NCI-H1417 treated with DMSO at 0.1 percent for 48 hours (cell line): ENCODE data around the gene KDM4B.

Experiments used
- DNase-seq: peaks from one replicate; lab custom pipeline; 2025; lab: John Stamatoyannopoulos, UW

The KDM4B gene

DNA sequence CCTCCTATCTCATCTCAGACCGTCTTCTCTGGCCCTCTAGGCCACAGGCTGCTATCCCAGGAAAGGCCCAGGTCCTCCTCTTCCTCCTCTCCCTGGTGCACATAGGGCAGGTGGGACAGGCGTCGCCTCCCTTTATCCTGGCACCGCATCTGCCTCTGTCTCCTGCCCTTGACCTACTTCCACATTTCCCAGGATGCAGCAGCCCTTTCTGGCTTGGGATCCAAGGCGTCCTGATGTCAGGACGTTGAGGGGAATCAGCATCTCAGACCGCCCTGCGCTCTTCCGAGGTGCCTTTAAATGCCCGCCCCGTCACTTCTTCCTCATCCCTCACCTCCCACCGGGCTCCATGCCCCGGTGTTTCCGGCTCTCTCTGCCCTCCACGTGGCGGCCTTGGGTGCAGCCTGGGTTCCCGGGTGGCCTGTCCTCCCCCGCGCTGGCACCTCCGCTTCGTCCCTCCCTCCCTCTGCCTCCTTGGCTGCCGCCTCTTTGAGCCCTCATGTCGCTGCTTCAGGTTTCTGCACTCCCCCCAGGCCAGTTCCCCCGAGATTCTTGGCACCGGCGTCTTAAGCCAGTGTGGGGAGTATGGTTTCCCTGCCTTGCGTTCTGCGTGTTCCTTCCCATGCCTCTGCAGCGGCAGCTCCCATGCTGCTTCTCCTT is 66.3 kb downstream of the KDM4B start:
- no peak for DNase-seq

DNA sequence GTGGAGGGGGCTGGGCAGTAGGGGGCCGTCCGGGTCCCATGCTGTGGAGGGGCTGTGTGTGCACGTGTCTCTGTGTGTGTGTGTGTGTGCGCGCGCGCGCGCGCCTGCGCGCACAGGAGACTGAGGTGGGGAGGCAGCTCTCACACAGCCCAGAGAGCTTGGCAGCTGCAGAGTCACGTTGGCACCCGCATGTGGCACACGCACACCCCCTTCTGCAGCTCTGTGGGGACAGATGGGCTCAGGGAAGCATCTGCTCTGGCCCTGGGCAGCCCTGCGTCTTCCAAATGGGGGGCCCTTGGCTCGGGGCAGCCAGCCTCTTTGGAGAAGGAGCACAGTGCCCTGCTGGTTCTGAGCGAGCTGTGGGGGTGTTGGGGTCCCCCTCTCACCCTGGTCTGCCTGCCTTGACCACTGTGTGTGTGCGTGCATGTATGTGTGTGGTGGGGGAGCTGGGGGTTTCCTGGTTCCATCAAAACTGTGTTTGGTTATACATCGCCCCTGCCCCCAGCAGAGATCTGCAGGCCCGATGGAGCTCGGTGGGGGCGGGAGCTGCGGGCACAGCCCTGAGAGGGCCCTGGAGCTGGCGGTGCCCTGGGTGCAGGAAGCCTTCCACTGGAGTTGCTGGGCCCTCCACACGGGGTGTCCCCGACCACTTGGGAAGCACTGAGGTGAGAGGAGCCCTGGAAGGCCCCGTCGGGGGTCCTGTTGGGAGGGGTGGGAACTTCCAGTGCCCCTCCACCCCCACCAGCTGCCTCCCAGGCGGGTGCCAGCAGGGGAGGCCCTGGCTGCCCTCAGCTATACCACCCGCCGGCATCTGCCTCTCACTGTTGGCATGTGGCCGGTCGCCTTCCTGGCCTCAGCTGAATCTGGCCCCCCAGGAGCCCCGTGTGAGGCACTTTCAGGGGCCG is 67.1 kb downstream of the KDM4B start:
- no peak for DNase-seq

DNA sequence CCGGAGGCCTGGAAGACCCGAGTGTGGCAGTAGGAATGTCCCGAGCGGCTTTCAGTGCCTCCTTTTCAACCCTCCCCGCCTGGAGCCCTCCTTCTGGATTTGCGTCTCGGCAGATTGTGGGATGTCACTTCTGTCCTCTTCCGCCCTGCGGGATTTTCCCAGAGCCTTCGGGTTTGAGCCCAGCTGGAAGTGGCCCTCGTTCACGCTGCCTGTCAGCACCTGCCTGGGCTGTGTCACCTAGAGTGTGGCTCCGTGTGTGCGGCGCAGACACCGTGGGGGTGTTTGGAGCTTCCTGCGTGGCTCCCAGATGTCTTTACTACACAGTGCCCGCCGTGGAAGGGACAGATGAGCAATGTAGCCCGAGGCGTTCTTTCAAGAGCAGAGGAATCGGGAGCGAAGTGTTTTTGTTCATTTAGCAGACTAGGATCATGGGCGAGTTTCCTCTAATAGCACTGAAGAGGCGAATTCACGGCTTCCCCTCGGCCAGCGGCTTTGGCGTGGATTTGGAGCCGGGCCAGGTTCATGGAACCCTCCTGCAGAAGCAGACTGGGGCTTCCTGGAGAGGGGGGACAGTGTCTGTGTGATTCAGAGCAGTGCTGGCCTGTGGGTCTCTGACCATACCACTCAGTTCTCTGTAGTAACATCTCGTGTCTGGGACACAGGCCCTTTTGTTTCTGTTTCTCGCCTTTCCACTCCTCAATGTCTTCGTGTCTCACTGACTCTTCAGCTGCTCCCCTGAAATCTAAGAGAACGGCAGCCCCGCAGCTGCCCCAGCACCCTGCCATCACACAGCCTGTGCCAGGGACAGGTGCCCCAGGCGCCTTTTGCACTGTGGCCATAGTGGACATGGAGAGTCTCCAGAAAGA is 68.0 kb downstream of the KDM4B start:
- DNase-seq = no peak

DNA sequence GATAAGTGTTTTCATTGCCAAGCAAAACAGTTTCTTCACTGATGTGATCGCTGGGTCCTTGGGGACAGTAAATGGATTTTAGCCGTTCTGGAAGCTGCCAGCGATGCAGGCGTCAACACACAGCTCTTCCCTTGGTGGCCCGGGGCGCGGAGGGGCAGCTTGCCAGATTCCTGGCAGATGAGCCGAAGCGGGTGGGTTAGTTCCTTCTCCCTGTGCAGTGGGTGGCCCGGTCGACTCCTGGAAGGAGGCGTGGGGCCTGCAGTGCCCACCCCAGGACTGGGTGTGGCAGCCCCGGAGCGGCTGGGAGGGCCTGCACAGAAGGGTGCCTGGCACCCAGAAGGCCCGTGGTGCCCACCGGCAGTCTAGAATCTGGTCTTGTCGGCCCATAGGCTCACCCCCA is 69.0 kb downstream of the KDM4B start:
- no peak for DNase-seq

DNA sequence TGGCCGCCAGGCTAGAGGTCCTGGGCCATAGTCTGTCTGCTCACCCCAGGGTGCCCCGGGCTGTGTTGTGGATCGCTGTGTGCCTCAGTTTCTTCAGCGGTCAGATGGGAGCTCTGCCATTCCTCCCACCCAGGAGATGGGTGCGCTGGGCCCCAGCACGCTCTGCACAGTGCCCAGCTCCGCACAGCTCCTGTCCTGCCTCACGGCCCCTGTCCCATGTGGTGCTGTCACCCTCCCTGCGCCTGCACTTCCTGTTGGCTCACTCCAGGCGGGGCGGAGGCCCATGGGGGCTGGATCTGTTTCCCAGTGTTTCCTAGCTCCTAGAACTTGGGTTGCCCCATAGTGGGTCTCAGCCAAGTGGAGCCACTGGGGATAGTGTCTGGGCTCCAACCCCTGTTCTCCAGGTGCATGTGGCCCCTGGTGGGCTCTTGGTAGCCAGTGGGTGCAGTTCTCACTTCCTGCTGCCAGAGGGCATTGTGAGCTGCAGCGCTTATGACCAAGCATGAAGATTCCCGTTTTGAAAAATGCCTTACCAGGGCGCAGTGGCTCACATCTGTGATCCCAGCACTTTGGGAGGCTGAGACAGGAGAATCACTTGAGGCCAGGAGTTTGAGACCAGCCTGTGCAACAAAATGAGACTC is 69.8 kb downstream of the KDM4B start:
- no peak for DNase-seq

DNA sequence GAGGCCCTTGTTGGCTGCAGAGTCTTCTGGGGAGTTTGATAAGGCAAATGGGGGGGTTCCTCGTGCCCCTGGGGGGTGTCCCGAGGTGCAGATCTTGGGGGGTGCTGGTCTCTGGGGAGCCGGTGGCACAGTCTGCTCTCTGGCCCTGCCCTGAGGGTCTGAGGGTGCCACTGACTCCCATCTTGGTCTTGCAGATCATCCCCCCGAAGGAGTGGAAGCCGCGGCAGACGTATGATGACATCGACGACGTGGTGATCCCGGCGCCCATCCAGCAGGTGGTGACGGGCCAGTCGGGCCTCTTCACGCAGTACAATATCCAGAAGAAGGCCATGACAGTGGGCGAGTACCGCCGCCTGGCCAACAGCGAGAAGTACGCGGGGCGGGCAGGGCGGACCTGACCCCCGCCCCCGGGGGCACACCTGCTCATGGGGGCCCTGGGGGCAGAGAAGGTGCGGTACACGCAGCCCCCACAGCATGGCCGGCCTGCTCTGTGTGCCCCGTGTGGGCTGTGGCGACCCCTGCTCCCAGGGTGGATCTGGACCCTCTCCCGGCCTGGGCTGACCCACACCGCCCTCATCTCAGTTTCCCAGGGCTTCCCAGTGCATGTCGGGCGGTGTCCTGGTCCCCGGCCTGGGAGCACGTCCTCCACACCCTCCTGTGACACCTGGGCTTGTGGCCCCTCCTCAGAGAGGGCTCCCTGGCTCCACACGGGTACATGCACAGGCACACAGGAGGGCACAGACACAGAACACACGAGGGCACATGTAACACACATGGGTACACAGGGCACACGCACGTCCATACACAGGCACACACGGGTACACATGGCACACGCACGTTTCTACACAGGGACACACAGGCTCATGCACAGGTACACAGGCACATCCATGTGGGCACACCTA is 71.0 kb downstream of the KDM4B start:
- no peak for DNase-seq

DNA sequence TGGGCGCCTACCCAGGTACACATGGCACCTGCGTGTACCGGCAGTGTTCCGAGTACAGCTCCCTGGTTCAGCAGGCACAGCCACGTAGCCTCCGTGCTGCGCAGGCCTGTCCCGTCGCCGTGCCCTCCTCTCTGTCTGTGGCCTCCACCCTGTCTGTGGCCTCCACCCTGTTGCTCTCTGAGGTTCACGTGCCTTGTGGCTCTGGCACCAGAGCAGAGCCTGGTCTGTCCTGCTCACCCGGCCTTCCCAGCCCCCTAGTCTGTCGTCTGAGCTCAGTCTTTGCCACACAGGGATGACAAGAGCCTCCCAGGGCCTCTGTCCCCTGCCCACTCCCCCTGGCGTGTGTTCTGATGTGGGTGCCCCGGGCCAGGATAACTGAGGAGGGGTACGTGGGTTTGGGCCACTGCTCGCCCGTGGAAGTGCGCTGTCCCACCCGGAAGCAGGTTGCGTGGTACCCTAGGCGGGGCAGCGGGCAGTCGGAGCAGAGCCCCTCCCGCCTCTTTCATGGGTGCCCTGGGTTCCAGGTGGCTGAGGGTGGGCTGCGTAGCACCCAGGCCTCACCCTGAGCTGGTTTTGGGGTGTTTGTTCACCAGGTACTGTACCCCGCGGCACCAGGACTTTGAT is 71.7 kb downstream of the KDM4B start:
- DNase-seq = no peak

DNA sequence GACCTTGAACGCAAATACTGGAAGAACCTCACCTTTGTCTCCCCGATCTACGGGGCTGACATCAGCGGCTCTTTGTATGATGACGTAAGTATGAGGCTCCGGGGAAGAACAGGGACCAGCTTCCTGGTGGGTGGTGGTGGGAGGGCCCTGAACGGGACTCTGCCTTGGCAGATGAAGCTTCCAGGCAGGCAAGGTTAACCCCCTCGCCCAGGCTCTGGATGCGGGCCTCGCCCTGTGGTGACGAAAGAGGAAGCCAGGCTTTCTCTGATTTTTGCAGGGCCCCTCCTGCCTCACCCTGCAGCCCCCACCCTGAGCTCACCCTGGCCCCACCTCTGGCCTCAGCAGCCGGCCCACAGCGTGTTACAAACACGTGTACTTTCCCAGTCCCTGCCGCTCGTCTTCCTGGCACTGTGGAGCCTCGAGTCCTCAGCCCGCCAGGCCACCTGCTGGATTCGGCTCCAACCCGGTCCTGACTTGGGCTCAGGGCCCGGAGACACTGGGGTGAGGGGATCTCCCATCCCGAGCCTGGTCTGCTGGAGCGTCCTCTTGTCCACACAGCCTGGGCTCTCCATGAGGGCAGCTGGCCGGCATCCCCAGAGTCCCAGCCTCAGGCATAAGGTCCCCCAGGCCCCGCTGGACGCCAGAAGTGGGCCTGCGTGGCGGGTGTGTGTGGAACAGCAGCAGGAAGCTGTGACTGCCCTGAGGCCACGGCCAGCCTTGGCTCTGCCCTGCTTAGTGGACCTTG is 72.4 kb downstream of the KDM4B start:
- DNase-seq = no peak

DNA sequence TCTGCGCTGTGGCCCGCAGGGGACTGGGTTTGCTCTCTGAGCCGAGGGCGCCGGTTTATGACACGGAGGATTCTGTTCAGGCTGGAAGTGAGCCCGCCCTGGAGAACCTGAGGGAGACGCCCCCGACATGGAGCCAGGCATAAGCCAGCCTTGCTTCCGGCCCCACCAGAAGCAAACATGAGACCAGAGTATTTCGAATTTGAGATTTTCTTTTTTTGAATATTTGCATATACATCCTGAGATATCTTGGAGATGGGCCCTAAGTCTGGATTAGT is 72.9 kb downstream of the KDM4B start:
- no peak for DNase-seq

DNA sequence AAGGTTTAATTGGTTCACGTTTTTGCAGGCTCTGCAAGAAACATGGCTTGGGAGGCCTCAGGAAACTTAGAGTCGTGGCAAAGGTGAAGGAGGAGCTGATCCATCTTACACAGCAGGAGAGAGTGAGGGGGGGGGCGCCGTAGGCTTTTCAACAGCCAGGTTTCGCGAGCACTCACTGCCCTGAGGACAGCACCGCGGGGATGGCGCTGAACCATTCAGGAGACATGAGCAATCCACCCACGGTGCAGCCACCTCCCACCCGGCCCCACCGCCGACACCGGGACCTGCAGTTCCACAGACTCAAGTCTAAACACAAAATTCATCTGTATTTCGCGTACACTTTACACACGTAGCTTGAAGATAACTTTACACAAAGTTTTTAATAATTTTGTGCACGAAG is 73.6 kb downstream of the KDM4B start:
- DNase-seq = no peak

DNA sequence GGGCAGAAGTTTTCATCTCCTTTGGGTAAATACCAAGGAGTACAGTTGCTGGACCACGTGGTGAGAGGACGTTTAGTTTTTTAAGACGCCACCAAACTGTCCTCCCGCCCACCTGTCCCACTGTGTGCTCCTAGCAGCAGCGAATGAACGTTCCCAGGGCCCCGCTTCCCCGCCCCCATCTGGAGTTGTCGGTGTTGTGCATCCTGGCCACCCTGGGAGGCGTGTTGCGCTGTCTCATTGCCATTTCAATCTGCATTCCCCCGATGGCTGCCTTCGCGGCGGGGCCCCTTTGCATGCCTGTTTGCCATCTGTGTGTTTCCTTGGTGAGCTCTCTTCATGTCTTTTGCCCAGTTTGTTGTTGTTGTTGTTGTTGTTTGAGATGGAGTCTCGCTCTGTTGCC is 76.1 kb downstream of the KDM4B start:
- DNase-seq = no peak

DNA sequence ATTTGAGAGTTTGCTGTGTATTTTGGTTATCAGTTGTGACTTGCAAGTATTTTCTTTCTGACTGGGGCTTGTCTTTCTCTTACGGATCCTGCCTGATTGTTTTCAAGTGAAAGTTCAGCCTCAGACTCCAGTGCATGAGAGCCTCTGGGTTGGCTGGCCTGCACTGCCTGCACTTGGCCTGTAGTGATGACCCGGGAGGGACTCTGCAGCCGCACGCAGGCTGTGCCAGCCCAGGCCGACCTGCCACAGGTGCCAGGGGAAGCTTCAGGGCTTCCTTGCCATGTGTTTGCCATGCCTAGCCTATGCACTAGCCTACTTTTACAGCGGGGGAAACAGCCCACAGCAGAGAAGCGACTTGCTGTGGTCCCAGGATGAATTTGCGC is 77.0 kb downstream of the KDM4B start:
- no peak for DNase-seq

DNA sequence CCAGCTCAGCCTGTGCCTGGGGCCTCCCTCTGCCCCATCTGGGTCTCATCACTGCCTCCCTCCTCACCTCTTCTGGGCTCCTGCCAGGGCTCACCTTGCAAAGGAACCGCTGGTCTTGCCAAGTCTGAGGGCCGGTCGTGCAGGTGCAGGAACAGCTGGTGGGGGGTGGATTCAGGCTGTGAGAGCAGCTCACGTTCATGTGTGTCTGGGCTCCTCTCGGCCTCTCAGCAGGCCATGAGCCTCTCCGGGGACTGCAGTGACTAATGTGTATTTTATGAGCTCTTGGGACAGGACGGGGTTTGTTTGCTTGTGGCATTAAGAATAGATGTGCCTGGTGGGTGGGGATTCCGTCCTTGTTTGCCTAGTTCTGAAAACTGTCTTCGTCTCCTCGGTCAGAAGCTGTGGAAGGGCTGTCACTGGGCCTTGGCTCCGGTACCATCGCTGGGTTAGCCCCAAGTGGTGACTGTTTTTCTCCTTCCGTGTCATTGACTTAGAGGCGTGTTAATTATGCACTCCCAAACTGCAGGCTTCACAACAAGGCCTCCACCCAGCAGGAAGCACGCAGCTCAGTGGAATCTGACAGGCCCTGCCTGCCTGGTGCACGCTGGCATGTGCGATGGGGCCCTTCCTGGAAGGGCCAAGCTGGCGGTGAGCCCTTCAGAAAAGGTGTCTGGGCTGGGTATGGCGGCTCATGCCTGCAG is 77.6 kb downstream of the KDM4B start:
- DNase-seq = peak; percentile 97

DNA sequence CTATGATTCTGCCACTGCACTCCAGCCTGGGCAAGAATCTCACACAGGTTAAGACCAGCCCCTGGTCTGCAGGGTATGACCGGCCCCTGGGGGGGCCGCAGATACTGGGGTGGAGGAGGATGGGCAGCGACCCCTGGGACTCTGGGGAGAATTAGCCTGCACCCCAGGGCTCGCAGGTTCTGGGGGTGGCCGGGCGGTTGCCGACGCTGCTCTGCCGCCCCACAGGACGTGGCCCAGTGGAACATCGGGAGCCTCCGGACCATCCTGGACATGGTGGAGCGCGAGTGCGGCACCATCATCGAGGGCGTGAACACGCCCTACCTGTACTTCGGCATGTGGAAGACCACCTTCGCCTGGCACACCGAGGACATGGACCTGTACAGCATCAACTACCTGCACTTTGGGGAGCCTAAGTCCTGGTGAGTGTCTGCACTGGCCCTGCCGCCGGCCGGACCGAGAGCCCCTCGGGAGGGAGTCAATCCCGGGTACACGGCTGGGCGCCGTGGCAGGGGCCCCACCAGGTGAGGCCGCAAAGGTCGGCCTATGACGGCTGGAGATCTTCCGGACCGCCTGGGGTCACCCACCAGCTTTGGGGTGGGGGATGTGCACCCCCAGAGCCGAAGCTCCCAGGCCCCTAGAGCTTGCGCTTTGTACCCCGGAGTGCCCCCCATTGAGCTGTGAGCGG is 78.5 kb downstream of the KDM4B start:
- DNase-seq = no peak

DNA sequence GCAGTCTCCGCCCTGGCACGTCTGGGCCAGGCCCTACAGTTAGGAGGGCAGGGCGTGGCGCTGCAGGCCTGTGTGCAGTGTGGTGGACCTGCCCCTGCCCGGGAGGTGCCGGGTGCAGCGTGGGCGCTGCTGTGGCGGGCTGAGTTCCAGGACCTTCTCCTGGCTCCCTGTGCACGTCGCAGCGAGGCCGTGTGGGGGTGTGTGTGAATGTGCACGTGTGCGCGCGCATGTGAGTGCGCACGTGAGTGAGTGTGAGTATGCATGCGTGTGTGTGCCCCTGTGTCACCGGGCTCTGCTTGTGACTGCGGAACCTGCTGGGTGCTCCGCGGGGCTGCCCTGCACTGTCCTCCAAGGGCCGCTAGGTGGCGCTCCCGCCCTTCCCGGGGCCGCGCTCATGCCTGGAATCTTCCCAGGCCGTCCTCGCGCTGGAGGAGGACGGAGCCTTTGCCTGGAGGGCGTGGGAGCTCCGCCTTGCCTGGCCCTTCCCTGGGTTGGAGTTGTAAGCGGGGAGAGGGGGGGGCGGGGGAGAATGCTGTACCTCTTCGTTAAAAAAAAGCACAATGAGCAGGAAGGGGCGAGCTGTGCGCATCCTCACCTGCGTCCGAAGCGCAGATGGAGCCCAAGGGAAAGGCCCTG is 79.3 kb downstream of the KDM4B start:
- no peak for DNase-seq

DNA sequence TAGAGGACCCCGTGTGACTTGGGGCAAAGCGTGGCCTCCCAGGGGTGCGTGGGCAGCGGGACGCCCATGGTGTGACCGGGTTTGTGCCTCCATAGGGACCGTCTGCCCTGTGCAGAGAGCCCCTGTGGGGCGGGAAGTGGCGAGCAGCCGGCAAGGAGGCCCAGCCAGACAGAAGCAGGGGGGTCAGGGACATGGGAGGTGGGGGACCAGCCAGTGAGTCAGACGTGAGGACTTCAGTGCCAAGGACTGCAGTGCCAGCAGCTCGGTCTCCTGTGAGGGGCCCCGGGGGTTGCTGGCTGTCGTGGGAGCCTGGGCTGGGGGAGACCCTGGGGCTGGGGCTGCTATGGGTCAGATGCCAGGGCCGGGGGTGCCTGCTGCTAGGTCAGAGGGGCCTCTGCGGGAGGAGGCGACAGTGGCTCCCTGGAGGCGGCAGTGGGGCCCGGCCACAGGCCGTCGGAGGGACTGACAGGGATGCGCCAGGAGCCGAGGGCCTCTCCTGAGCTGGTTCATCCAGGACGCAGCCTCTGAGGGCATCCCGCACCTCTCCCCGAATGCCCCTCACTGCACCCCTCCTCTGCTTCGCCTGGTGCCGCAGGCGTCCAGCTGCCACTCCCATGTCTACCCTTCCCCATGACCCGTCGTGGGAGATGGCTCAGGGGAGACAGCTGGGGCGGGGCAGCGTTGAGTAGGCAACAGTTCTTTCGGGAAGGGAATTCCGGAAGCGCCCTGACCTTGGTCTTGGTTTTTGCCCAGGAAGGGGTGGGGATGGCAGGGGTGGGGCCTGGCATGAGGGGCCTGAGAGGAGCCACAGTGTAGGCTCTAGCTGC is 80.0 kb downstream of the KDM4B start:
- DNase-seq = no peak

DNA sequence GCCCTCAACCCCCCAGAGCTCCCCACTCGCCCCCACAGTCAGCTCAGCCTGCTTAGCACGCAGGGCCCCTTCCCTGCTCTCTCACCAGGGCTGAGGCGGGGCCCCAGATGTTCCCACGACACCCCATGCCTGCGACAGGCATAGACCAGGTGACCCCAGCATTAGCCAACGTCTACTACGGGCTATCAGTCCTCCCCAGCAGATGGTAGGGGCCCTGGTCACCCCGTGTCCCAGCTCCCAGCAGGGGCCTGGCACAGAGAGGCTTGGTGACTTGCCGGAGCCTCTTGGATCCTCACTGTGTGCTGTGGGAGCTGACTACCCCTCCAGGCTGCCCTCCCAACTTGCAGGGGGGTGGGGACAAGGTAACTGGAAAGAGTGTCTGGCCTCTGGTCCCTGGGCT is 80.6 kb downstream of the KDM4B start:
- DNase-seq = no peak
